ENCODE results near the gene CDH12.
"Not testable (repeated sequence)": the region's sequence is repeated elsewhere in the genome, so short reads cannot be mapped to it uniquely, and the experiment has no call there.

The CDH12 gene

DNA sequence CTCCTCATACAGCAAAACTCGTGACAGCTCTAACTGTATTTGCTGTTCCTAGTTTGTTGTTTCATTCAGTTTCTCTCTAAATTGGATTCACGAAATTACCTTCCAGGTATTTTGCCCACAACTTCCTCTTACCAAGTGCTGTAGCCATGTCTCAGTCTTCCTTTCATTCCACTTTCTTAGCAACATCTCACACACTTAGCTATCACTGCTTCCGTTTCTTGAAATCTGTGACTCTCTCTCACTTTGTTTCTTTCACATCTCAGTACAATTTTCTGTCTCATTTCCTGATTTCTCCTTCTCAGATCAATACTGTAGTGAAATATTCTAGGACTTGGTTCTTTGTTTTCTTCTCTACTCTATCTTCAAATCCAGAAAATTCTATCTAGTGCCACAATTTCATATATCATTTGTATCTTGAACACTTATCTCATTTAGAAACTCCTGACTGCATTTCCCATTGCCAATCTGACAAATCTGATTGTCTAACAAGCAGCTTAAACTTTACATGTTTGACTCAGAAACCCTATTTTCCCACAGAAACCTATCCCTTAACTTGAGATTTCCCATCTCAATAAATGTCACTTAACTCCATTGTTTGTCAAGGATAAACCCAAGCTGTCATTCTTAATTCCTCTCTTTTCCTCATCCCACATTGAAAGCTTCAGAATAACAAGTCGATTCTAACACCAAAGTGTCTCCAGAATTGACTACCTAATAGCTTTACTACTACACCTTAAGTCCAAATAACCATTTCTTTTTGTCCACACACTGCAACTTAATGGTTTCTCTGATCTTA is 303.1 kb downstream of the CDH12 start:
- DNase-seq: no peak

DNA sequence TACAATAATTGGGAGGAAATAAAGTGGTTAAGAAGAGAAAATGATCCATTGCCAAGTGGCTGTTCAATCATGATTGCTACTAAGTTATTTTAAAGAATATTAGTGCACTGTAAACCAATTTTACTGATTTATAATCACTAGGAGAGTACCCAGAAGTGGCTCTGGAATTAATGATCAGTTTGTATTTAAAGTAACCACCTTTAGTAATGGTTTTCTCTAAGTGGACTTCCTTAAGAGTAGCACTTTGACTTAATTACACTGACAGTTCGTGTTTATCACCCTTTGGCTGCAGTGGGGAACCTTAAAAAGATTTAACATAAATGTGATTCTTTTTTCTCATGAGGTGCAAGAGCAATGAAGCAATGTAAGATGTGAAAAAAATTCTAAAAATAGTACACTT is 310.8 kb downstream of the CDH12 start:
- peak; percentile 59 for DNase-seq

GRCh38 chr5:22541037-22541436 is 312.1 kb downstream of the CDH12 start:
- peak; percentile 99 for DNase-seq

GRCh38 chr5:22539762-22540161 is 313.4 kb downstream of the CDH12 start:
- DNase-seq: no peak

DNA sequence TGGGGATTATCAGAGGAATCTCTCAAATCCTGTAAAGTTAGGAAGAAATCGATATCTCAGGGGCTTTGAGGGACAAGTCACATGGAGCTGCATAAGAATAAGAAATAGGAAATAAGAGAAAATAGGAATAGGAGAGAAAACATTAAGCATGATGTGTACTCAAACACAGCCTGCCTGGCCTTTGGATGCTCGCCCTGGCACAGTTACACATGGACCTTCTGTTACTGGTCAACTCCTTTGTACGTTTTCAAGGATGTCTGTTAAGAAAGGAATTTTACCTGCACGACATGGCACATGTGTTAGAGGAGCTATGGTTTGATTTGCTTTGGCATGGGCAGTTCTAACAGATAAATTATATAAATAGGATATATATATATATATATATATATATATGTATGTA is 321.2 kb downstream of the CDH12 start:
- no peak for DNase-seq

- DNase-seq: no peak
Observed at GRCh38 chr5:22521521-22521920, 331.6 kb downstream of the CDH12 start.

DNA sequence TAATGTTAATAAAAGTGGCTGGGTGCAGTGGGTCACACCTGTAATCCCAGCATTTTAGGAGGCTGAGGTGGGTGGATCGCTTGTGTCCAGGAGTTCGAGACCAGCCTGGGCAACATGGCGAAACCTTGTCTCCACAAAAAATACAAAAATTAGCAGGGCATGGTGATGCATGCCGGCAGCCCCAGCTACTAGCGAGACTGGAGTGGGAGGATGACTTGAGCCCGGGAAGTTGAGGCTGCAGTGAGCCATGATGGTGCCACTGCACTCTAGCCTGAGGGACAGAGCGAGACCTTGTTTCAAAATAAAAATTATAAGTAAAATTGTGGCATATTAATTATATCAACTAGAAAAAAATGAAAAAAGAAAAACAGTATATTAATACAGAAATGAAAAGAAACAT is 336.6 kb downstream of the CDH12 start:
- not testable (repeated sequence) for DNase-seq

DNA sequence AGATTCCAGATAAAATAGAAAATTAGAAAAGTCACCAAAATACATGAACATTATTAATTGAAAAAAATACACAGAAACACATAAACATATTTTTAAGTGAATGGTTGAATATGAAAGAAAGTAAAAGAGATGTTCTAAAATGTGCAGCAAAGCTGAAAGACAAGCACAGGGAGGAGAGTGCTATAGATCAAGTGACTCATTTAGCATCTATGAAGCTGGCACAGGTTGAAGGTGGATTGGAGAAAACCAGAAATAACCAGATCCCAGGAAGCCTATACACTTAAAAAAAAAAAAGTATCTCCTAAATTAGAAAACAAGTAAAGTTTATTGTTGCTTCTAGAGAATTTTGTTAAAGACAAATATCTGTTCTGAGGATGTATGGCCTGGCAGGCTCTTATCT is 338.9 kb downstream of the CDH12 start:
- no peak for DNase-seq

DNA sequence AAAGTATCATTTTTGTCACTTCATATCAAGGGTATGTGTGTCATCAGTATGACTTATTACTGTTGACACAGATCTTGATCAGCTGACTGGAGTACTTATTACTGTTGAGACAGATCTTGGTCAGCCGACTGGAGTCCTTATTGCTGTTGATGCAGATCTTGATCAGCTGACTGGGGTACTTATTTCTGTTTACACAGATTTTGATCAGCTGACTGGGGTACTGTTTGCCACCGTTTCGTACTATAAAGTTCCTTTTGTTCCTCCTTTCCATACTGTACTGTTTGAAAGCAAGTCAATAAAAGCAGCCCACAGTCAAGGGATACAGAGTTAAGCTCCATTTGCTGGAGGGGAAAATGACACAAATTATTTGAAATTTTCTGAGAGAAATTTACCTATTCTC is 347.3 kb downstream of the CDH12 start:
- DNase-seq: no peak

DNA sequence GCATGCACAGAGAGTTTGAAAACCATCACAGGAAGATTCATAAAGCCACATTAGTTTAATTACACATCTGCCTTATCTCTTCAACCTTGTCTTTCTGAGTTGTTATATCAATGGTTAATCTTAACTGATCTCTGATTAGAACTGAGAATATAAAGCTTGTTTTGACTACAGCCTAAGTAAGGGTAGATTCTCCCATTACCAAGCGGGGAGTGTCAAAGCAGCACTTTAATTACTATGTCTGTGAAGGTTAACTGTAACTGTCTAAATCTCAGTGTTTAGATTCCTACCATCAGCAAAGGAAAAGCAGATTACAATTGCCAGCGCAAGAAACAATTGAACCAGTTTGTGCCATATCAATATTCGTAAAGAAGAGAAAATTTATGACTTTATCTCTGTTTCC is 348.7 kb downstream of the CDH12 start:
- no peak for DNase-seq

GRCh38 chr5:22500556-22500955 is 352.6 kb downstream of the CDH12 start:
- no peak for DNase-seq

- no peak for DNase-seq
Observed at GRCh38 chr5:22496666-22497065, 356.5 kb downstream of the CDH12 start.

DNA sequence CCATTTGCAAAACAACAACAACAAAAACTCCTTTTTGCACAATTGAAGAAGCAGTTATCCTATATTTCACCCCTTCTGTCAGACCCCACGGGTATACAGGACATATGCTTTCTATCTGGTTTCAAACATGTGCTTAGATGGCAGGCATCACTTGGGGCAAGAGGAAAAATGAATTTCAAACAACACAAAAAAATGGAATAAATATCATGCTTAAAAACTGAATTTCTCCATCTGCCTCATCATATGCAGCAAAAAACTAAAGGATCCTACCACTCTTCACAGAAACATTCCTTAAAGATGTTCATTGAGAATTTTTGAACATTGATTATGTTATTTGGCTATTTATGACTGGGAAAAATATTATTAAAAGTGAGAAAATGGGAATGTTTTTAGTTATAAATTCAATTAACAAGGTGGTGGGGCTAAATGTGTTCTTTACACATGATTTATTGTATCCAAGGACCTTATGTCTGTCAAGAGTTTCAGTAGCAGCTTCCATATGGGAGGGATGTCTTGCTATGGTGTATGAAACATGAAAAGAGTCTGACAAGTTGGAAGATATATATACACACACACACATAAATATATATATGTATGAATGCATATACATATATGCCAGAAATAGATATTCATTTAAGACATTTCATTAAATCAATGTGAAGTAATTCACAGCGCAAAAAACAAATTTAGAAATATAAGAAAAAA is 358.0 kb downstream of the CDH12 start:
- DNase-seq: no peak

DNA sequence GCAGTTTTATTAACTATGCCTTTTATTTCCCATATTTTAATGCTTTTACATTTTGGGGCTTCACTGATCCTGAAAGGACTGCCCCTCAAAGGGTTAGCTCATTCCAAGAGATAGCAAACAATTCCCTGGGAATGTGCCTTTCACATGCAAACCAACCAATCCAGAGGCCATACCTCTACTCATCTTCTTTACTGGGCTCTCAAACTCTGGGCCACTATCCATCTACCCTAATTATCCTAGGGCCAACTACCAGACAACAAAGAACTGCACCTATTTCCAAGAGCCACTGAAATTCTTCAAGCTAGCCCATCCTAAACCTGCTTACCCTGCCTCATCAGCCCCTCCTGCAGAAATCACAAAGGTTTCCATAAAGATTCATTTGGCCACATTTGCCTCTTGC is 364.7 kb downstream of the CDH12 start:
- no peak for DNase-seq

- DNase-seq: no peak
Observed at GRCh38 chr5:22480305-22480704, 372.8 kb downstream of the CDH12 start.

DNA sequence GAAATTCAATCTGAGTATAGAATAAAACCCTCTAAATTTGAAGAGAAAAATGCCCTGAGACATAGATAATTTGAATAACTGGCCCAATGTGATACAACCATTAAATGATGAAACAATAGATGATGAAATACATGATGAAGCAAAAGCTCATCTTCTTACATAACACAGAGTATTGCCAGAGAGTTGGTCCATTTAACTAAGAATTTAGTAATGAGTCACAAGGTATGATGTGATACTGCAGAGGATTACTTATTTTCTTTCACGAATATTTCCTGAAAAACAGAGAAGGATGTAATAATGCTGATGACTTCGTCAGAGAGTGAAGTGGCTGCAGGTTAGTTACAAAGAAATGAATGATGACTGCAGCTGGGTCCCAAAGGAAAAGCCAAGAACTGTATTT is 379.3 kb downstream of the CDH12 start:
- no peak for DNase-seq

DNA sequence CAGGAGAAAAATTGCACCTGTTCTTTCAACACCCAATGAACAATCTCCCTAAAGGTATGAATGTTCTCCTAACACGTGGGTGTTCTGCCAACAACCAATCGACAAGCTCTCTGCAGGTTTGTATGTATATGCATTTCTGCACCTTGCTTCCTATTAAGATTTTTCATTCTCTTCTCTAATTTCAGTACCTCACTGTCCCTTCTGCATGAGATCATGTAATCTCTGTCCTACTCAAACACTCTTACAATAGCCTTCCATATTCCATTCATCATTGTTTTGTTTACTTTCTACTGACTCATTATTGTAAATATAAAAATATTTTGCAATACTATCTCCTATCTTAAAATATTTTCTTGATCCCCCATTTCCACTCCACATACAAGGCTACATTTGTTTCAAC is 382.0 kb downstream of the CDH12 start:
- no peak for DNase-seq

DNA sequence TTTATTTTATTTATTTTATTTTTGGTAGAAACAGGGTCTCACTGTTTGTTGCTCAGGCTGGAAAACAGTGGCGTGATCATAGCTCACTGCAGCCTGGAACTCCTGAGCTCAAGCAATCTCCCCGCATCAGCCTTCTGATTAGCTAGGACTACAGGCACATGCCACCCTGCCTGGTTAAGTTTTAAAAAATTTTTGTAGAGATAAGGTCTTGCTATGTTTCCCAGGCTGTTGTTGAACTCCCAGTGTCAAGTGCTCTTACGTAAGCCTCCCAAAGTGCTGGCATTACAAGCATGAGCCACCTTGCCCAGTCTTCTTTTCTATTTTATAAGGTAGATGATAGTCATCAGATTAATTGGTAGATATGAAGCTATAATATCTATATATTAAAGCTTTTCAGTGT is 382.7 kb downstream of the CDH12 start:
- no peak for DNase-seq

GRCh38 chr5:22465616-22466015 is 387.5 kb downstream of the CDH12 start:
- DNase-seq: no peak

- DNase-seq: no peak
Observed at GRCh38 chr5:22465177-22465576, 388.0 kb downstream of the CDH12 start.

DNA sequence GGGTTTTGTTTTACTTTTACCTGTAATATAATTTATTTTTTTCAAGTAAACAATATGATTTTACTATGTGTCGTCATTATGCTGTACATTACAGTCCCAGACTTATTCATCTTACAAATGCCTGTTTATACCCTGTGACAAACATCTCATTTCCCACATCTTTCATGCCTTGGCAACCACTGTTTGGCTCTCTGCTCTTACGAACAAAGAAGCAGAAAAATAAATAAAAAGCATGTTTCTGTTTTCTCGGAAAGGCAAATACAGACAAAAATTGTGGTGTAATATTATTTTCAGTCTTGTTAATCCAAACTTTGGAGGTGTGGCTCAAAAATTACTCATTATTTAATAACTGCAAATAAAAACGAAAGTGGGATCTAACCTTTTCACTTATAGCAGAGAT is 393.0 kb downstream of the CDH12 start:
- no peak for DNase-seq

DNA sequence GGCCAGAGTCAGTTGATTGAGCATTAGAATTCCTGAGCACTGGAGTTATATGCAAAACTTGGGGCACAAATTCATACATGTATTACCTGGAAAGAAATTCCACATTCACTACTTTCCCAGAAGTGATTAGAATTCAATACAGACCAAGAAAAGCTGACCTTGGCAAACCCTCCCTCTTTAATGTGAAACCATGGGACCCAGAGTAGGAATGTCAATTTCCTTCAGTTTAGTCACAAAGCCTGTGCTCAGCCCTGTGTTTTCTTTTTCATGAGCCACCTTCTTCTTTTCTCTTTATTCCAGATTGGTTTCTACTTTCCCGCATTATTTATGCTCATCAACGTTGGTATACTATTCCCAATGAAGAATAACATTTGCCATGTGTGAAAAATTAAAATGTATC is 420.2 kb downstream of the CDH12 start:
- no peak for DNase-seq

DNA sequence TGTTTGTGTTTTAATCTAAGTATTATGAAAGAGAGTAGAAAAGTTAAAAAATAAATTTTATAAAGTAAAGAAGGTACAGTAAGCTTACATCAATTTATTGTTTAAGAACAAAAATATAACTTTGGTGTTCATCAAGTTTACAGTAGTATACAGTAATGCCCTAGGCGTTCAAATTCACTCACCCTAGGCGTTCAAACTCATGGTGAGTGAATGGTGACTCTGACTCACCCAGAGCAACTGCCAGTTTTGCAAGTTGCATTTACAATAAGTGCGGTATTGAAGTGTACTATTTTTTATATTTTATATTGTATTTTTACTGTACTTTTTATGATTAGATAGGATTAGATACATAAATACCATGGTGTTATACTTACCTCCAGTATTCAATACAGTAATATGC is 421.3 kb downstream of the CDH12 start:
- no peak for DNase-seq

DNA sequence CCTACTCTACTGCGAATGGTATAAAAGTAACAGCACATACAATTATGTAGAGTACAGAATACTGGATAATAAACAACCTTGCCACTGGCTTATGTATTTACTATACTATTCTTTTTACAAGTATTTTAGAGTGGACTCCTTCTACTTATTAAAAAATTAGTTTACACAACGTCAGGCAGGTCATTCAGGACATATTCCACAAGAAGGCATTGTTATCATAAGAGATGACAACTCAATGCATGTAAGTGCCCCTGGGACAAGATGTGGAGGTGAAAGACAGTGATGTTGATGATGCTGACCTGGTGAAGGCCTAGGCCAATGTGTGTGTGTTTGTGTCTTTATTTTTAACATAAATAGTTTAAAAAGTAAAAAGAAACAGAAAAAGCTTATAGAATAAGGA is 421.7 kb downstream of the CDH12 start:
- DNase-seq: peak; percentile 8
